Fibroblast of pulmonary artery (primary cell): Measurements from ENCODE around the gene SPOCK1.

ENCODE experiments used
- DNase-seq: peaks from one replicate; pipeline ENCODE4 v3.0.0-alpha.2; 2010; ENCODE audit warnings: low read depth
- H3K4me3 ChIP-seq: replicated peaks from 2 replicates; pipeline ENCODE4 v1.5.1; 2011; ENCODE audit warnings: low read depth, mild to moderate bottlenecking, control low read depth, low read length, moderate library complexity
- TF ChIP-seq, protein P1 (sequence below): IDR thresholded peaks from 2 replicates; pipeline ENCODE4 v1.5.1; 2011; ENCODE audit warnings: mild to moderate bottlenecking, control low read depth, low read length, inconsistent platforms; ENCODE audit errors: missing control alignments

SPOCK1 gene

DNA sequence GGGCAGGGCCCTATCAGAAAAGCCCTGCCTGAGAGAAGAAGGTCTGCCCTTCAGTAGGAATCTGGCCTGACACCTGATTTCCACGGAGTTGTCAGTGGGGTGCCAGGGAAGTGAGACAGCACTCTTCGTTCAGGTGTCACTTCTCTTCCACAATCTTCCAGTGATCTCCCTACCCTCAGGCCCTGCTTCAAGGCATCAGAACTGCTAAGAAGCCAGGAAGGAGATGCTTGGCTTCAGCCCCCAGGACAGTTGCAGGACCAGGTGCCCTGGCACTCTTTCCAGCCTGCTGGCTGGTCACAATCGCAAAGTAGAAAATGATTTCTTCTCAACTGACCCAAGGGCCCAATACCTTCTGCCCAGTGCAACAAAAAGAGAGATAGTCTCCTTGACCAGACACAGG lies 50.3 kb downstream of the SPOCK1 start:
- no peak overlapping the region for H3K4me3 ChIP-seq
- DNase-seq, result no peak
- TF ChIP-seq, protein P1, sequence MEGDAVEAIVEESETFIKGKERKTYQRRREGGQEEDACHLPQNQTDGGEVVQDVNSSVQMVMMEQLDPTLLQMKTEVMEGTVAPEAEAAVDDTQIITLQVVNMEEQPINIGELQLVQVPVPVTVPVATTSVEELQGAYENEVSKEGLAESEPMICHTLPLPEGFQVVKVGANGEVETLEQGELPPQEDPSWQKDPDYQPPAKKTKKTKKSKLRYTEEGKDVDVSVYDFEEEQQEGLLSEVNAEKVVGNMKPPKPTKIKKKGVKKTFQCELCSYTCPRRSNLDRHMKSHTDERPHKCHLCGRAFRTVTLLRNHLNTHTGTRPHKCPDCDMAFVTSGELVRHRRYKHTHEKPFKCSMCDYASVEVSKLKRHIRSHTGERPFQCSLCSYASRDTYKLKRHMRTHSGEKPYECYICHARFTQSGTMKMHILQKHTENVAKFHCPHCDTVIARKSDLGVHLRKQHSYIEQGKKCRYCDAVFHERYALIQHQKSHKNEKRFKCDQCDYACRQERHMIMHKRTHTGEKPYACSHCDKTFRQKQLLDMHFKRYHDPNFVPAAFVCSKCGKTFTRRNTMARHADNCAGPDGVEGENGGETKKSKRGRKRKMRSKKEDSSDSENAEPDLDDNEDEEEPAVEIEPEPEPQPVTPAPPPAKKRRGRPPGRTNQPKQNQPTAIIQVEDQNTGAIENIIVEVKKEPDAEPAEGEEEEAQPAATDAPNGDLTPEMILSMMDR, result no peak

DNA sequence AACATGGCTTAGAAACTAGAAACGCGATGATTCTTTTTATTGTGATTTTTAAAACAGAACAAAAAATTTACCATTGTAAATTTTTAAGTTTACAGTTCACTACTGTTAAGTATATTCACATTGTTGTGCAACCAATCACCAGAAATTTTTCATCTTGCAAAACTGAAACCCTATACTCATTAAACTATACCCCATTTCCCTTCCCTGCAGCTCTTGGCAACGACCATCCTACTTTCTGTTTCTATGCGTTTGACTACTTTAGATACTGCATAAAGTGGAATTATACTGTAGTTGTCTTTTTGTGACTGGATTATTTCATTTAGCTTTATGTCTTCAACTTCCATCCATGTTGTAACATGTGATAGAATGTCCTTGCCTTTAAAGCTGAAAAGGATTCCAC lies 52.5 kb downstream of the SPOCK1 start:
- no peak for DNase-seq
- H3K4me3 ChIP-seq, result no peak overlapping the region
- TF ChIP-seq, protein P1, result no peak

DNA sequence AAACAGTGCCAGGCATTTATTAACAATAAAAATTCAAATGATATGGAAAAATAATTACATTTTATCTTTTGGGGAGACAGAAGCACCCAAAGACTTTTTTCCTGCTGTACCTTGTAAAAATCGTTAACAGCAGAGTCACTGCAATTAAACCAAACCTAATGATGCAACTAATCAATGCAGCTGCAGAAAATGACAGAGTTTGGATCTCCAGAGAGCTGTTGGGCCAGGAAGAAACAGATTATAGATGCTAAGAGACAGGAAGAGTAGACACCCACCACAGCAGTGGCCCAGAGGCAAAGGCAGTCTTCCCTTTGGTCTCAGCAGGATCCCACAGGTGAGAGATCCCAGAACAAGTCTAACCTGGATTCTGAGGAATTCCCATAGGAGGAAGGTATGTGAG lies 53.0 kb downstream of the SPOCK1 start:
- TF ChIP-seq, protein P1, result no peak
- no peak overlapping the region for H3K4me3 ChIP-seq
- no peak for DNase-seq

DNA sequence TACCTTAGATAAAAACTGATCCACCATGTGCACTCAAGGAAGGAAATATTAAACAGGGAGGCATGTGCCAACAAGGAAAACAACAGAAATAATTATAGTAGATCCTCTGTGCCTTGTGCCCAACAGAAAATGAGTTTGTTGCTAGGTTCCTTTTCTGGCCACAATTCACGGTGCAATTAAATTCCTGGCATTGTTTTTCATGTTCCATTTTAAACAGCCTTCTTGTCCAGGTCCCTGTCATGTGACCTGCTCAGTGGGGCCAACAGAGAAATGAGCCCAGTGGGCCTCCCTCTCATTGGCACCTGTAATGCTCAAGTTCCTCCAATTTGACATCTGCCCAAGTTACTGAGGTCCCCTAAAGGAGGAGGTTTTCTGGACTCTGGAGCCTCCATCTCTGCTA lies 56.5 kb downstream of the SPOCK1 start:
- no peak for DNase-seq
- no peak overlapping the region for H3K4me3 ChIP-seq
- TF ChIP-seq, protein P1, result no peak

DNA sequence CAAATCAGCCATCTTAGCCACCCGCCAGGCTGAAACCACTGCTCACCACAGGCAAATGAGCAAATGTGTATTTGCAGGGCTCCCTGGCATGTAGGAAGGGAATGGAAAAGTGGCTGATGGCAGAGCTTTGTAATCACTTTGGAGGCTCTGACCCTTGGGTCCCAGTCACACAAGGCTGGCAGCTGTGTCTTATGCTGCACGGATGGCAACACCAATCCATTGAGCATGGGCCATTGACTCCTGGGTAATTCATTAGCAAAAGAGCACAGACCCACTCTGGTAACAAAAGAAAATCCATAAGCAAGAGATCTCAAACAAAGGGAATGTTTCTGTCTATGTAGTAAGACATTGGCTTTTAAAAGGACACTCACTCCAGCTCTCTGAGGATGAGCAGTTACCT lies 57.6 kb downstream of the SPOCK1 start:
- H3K4me3 ChIP-seq, result no peak overlapping the region
- TF ChIP-seq, protein P1, result no peak
- no peak for DNase-seq

DNA sequence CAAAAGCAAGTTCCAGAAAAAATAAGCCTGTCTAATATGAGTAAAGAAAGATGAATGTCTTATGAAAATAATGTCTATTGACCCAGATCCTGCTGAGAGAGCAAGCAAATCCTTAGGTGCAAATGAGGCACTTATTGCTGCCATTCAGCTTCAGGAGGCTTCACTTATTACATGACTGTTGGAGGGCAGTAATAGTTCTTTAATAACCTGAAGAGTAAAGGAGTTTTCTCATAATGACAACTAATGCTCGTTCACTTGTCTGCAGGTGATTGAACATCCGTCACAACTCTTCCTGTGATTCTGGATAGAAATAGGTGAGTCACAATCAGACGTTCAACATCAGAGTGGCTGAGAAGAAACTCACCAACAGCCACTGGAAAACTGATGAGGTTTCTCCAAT lies 58.3 kb downstream of the SPOCK1 start:
- TF ChIP-seq, protein P1, result no peak
- no peak for DNase-seq
- H3K4me3 ChIP-seq, result no peak overlapping the region

DNA sequence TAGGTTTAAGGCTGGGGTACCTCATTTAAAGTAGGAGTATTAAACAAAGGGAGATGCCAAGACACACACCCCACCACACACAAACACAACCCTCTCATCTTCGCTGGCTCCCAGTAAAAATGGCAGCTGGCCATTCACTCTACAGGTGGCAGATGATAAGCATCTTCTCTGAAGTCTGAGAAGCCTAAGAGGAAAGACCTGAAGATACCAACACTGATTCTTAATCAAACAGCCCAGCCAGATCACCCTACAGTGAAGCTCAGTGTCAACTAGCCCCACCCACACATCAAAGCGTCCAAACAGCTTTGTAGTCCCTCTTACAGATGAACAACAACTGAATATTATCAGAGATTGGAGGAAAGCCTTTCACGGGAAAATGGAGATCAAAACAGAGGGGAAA lies 59.5 kb downstream of the SPOCK1 start:
- DNase-seq, result no peak
- TF ChIP-seq, protein P1, result no peak
- H3K4me3 ChIP-seq, result no peak overlapping the region
